Measurements from ENCODE around the gene RPL32. TPM values are rescaled to one million over a fixed set of nuclear protein-coding genes. Genes with fewer than 3 reads are reported as not detected.

The RPL32 gene
- total and polyA plus RNA-seq, 4 donors: 218 to 1,124 (median 577) TPM

DNA sequence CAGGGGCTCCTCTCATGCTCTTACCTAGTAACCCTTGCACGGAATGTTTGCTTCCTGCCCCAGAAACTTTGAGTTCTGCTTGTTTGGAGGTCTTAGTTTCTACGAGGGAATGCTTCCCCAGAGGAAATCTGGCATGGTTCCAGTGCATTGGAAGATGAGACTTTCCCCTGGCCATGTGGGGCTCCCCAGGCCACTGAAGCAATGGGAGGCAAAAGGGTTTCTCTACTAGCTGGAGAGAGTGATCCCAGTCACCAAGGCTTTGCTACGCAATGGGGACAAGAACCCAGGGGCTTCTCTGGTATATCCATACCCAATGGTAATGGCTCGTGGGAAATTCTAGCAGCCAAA is 44.2 kb upstream of the RPL32 start:
- H3K4me3 ChIP-seq (ENCODE audit: low read depth in 1 of 3, low read length in 3 of 3): no peak overlapping the region
- DNase-seq (ENCODE audit: low spot score): no peak
- H3K4me1 ChIP-seq (ENCODE audit: control insufficient read depth in 4 of 4, insufficient read depth in 4 of 4, low read length in 3 of 4): no peaks in the 10 kb centered on the region
- H3K9me3 ChIP-seq (ENCODE audit: control insufficient read depth in 4 of 4, low read length in 3 of 4): no peaks in the 10 kb centered on the region
- H3K27me3 ChIP-seq (ENCODE audit: control insufficient read depth in 4 of 4, insufficient read depth in 4 of 4, low read length in 3 of 4): no peaks in the 10 kb centered on the region
- 83% methylated on average over 4 of the region's 4 CpGs for WGBS
- H3K9ac ChIP-seq (ENCODE audit: low read depth in 1 of 2, low read length in 2 of 2): no peak overlapping the region
- no peaks in the 10 kb centered on the region for H3K36me3 ChIP-seq (ENCODE audit: control insufficient read depth in 4 of 4, insufficient read depth in 3 of 4, low read depth in 1 of 4, low read length in 3 of 4)
- no peak overlapping the region for H3K27ac ChIP-seq (ENCODE audit: low read depth in 1 of 2, low read length in 2 of 2)
- TF ChIP-seq JUND (IDR thresholded peaks at IDR 0.05) (no peak), EGR1 (IDR thresholded peaks at IDR 0.05; ENCODE audit: low read depth in 2 of 2) (no peak), HNF4A (conservative IDR thresholded peaks at IDR 0.05) (no peak)
- TF ChIP-seq, protein P1, sequence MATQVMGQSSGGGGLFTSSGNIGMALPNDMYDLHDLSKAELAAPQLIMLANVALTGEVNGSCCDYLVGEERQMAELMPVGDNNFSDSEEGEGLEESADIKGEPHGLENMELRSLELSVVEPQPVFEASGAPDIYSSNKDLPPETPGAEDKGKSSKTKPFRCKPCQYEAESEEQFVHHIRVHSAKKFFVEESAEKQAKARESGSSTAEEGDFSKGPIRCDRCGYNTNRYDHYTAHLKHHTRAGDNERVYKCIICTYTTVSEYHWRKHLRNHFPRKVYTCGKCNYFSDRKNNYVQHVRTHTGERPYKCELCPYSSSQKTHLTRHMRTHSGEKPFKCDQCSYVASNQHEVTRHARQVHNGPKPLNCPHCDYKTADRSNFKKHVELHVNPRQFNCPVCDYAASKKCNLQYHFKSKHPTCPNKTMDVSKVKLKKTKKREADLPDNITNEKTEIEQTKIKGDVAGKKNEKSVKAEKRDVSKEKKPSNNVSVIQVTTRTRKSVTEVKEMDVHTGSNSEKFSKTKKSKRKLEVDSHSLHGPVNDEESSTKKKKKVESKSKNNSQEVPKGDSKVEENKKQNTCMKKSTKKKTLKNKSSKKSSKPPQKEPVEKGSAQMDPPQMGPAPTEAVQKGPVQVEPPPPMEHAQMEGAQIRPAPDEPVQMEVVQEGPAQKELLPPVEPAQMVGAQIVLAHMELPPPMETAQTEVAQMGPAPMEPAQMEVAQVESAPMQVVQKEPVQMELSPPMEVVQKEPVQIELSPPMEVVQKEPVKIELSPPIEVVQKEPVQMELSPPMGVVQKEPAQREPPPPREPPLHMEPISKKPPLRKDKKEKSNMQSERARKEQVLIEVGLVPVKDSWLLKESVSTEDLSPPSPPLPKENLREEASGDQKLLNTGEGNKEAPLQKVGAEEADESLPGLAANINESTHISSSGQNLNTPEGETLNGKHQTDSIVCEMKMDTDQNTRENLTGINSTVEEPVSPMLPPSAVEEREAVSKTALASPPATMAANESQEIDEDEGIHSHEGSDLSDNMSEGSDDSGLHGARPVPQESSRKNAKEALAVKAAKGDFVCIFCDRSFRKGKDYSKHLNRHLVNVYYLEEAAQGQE (IDR thresholded peaks at IDR 0.05): no peak
- TF ChIP-seq, protein P2, sequence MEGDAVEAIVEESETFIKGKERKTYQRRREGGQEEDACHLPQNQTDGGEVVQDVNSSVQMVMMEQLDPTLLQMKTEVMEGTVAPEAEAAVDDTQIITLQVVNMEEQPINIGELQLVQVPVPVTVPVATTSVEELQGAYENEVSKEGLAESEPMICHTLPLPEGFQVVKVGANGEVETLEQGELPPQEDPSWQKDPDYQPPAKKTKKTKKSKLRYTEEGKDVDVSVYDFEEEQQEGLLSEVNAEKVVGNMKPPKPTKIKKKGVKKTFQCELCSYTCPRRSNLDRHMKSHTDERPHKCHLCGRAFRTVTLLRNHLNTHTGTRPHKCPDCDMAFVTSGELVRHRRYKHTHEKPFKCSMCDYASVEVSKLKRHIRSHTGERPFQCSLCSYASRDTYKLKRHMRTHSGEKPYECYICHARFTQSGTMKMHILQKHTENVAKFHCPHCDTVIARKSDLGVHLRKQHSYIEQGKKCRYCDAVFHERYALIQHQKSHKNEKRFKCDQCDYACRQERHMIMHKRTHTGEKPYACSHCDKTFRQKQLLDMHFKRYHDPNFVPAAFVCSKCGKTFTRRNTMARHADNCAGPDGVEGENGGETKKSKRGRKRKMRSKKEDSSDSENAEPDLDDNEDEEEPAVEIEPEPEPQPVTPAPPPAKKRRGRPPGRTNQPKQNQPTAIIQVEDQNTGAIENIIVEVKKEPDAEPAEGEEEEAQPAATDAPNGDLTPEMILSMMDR (IDR thresholded peaks at IDR 0.05; ENCODE audit: low read depth, low read length, missing input control): no peak

DNA sequence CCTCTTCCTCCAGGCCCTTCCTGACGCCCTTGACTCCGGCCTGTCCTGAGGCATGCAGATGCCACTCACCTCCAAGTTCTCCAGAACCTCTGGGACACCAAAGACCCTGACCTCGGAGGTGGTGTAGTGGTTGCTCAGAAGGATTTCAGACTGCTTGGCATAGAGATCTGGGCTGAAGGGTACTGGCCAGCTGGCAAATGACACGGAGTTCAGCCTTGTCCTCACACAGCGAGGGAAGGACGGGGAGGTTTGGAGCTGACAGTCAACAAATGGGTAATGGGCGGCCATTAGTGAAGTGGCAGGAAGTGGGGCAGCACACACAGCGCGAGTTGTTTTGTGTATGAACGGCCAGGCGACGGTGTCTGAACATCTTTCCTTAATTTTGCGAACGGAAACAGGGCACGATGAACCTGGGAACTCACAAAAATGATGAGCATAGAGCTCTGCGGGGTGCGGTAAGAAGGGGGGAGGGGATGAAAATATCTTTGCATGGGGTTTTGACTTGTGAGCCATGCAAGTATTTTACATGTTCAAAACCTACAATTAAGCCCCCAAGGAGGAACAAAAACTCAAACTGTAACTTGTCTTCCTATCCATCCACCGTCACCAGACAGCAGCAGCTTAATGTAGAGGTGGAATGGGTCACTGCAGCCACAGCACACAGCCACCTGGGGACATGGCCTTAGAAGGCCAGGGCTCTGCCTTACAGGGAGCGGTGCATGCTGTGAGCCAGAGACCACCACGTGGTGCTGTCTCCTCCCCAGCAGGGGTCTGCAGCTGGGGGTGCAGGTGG is 43.6 kb upstream of the RPL32 start:
- no peak overlapping the region for H3K4me3 ChIP-seq (ENCODE audit: low read depth in 1 of 3, low read length in 3 of 3)
- H3K27me3 ChIP-seq (ENCODE audit: control insufficient read depth in 4 of 4, insufficient read depth in 4 of 4, low read length in 3 of 4): no peaks in the 10 kb centered on the region
- no peak overlapping the region for H3K27ac ChIP-seq (ENCODE audit: low read depth in 1 of 2, low read length in 2 of 2)
- 90% methylated on average over 20 of the region's 20 CpGs for WGBS
- H3K4me1 ChIP-seq (ENCODE audit: control insufficient read depth in 4 of 4, insufficient read depth in 4 of 4, low read length in 3 of 4): no peaks in the 10 kb centered on the region
- TF ChIP-seq, protein P3, sequence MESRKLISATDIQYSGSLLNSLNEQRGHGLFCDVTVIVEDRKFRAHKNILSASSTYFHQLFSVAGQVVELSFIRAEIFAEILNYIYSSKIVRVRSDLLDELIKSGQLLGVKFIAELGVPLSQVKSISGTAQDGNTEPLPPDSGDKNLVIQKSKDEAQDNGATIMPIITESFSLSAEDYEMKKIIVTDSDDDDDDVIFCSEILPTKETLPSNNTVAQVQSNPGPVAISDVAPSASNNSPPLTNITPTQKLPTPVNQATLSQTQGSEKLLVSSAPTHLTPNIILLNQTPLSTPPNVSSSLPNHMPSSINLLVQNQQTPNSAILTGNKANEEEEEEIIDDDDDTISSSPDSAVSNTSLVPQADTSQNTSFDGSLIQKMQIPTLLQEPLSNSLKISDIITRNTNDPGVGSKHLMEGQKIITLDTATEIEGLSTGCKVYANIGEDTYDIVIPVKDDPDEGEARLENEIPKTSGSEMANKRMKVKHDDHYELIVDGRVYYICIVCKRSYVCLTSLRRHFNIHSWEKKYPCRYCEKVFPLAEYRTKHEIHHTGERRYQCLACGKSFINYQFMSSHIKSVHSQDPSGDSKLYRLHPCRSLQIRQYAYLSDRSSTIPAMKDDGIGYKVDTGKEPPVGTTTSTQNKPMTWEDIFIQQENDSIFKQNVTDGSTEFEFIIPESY (IDR thresholded peaks at IDR 0.05): no peak
- TF ChIP-seq, protein P2 (IDR thresholded peaks at IDR 0.05; ENCODE audit: low read depth, low read length, missing input control): no peak
- TF ChIP-seq FOXA2 (IDR thresholded peaks at IDR 0.05): no peak
- no peak for TF ChIP-seq GABPA (IDR thresholded peaks at IDR 0.05 in 1 of 2, conservative IDR thresholded peaks at IDR 0.05 in 1 of 2)
- TF ChIP-seq NR2F2 (IDR thresholded peaks at IDR 0.05): no peak
- TF ChIP-seq EGR1 (IDR thresholded peaks at IDR 0.05; ENCODE audit: low read depth in 2 of 2): no peak
- TF ChIP-seq, protein P4, sequence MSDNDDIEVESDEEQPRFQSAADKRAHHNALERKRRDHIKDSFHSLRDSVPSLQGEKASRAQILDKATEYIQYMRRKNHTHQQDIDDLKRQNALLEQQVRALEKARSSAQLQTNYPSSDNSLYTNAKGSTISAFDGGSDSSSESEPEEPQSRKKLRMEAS (IDR thresholded peaks at IDR 0.05): no peak
- no peak for TF ChIP-seq YY1 (IDR thresholded peaks at IDR 0.05)
- no peak for TF ChIP-seq RXRA (IDR thresholded peaks at IDR 0.05)
- no peak for TF ChIP-seq HNF4G (IDR thresholded peaks at IDR 0.05)
- TF ChIP-seq, protein P1 (IDR thresholded peaks at IDR 0.05): no peak
- no peak for DNase-seq (ENCODE audit: low spot score)
- H3K9ac ChIP-seq (ENCODE audit: low read depth in 1 of 2, low read length in 2 of 2): no peak overlapping the region
- H3K9me3 ChIP-seq (ENCODE audit: control insufficient read depth in 4 of 4, low read length in 3 of 4): no peaks in the 10 kb centered on the region
- H3K36me3 ChIP-seq (ENCODE audit: control insufficient read depth in 4 of 4, insufficient read depth in 3 of 4, low read depth in 1 of 4, low read length in 3 of 4): no peaks in the 10 kb centered on the region
